ENCODE results near the gene RRP7A. TPM values are rescaled to one million over a fixed set of nuclear protein-coding genes. Genes with fewer than 3 reads are reported as not detected.
"Not testable (repeated sequence)": the region's sequence is repeated elsewhere in the genome, so short reads cannot be mapped to it uniquely, and the experiment has no call there.

The RRP7A gene
- total RNA-seq, 6 experiments from 2014 or later: 9.3 to 17.8 (median 14.7) TPM

- no peaks in the 10 kb centered on the region for H3K36me3 ChIP-seq
- peak within 1 kb of the TSS; percentile 35 to 59 (median 37) for H3K4me3 ChIP-seq
- no peaks in the 10 kb centered on the region for H3K4me1 ChIP-seq
- whole genome bisulfite sequencing (ENCODE audit: insufficient coverage, low coverage, low lambda C conversion rate, missing lambda C conversion rate): 6% methylated on average over 20 of the region's 75 CpGs
- ATAC-seq (peak; percentile 97 to 98 (median 98)), DNase-seq (peak; percentile 90 to 92 (median 92))
- H3K27ac ChIP-seq: no peak within 1 kb of the TSS
- H3K9me3 ChIP-seq: no peaks in the 10 kb centered on the region
- H3K27me3 ChIP-seq: no peaks in the 10 kb centered on the region
- TF ChIP-seq, protein P1, sequence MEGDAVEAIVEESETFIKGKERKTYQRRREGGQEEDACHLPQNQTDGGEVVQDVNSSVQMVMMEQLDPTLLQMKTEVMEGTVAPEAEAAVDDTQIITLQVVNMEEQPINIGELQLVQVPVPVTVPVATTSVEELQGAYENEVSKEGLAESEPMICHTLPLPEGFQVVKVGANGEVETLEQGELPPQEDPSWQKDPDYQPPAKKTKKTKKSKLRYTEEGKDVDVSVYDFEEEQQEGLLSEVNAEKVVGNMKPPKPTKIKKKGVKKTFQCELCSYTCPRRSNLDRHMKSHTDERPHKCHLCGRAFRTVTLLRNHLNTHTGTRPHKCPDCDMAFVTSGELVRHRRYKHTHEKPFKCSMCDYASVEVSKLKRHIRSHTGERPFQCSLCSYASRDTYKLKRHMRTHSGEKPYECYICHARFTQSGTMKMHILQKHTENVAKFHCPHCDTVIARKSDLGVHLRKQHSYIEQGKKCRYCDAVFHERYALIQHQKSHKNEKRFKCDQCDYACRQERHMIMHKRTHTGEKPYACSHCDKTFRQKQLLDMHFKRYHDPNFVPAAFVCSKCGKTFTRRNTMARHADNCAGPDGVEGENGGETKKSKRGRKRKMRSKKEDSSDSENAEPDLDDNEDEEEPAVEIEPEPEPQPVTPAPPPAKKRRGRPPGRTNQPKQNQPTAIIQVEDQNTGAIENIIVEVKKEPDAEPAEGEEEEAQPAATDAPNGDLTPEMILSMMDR (IDR thresholded peaks at IDR 0.05): no peak
- TF ChIP-seq POLR2A (IDR thresholded peaks at IDR 0.05): peak; percentile 33
- intact Hi-C loops (cut with DNase I): no loop called here
Measured at GRCh38 chr22:42553475-42554361, 34.1 kb upstream of the RRP7A start, which contains the start of gene SERHL2. Gene SERHL2, plus strand, starts transcription at chr22:42553956. Its CDS starts 65 bp downstream, at chr22:42554021.

DNA sequence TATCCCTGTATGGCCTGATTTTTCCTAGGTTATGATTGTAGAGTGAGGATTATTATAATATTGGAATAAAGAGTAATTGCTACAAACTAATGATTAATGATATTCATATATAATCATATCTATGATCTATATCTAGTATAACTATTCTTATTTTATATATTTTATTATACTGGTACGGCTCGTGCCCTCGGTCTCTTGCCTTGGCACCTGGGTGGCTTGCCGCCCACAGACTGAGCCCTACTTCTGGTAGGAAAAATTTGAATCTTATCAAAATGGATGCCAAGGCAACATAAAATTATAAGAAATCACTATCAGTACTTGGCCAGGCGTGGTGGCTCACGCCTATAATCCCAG lies 32.7 kb upstream of the RRP7A start:
- H3K27ac ChIP-seq; H3K4me3 ChIP-seq; DNase-seq; ATAC-seq; intact Hi-C loops (cut with DNase I); H3K9me3 ChIP-seq; H3K27me3 ChIP-seq; H3K36me3 ChIP-seq; H3K4me1 ChIP-seq: not testable (repeated sequence)
- 83% methylated on average over 6 of the region's 6 CpGs for WGBS (ENCODE audit: insufficient coverage, low coverage, low lambda C conversion rate, missing lambda C conversion rate)

DNA sequence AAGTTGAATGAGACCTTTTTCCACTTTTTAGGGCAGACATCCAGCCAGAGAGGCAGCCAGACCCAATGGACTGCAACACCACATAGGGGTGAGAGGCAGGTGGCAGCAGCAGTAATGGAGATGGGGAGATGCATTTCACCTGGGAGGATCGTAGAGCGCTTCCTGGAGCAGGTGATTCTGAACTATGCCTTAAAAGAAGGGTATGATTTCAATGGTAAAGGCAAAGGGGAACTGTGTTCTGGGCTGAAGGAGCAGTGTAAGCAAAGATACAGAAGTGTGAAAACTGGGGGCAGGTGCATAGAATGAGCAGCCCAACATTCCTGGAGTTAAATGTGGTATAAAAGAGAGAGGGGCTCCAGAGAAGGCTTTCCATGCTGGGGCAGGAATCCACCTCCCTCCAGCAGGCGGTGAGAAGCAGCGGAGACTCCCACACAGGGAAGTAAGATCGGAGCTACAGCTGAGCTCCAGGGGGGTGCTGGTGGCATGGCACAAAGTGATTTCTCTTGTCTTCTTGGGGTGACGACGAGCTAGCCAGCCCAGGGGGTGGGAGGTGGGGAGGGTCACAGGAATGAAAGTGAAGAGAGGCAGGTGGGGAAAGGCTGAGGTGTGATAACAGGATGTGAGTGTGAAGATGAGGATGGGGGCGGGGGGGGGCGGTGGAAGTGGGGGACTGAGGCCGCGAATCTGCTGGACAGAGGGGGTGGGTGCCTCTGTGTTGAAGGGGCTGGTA lies 29.9 kb upstream of the RRP7A start:
- DNase-seq (no peak), ATAC-seq (no peak)
- WGBS (ENCODE audit: insufficient coverage, low coverage, low lambda C conversion rate, missing lambda C conversion rate): 78% methylated on average over 11 of the region's 11 CpGs
- no peak overlapping the region for H3K4me3 ChIP-seq
- H3K27me3 ChIP-seq: no peaks in the 10 kb centered on the region
- no peaks in the 10 kb centered on the region for H3K4me1 ChIP-seq
- no peak overlapping the region for H3K27ac ChIP-seq
- no peaks in the 10 kb centered on the region for H3K9me3 ChIP-seq
- intact Hi-C loops (cut with DNase I): no loop called here
- TF ChIP-seq POLR2A (IDR thresholded peaks at IDR 0.05): no peak
- TF ChIP-seq, protein P1 (IDR thresholded peaks at IDR 0.05): no peak
- no peaks in the 10 kb centered on the region for H3K36me3 ChIP-seq

DNA sequence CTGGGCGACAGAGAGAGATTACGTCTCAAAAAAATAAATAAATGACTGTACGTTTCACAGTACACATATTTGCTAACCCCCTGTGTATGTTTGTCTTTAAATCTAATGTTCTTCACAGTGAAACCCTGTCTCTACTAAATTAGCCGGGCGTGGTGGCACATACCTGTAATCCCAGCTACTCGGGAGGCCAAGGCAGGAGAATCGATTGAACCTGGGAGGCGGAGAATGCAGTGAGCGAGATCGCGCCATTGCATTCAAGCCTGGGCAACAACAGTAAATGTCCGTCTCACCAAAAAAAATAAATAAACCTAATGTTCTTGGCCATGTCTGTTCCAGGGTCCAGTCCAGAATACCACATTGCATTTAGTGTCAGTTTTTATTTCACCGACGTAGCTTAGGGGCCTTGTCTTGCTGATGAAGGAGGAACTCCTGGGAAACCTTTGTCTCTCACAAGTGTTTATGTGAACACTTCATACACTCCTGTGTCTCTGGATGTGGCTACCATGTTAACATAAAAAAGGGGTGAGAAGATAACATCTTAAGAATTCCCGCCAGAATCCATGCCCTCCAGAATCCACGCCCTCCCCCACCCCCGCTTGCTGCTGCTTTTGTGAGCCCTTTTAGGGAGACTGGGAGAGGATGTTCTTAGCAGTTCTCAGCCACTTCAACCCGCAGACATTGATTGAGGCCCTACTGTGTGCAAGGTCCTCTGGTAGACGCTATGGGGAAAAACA lies 29.2 kb upstream of the RRP7A start:
- Histone ChIP-seq H3K4me1 (no peaks in the 10 kb centered on the region), H3K27me3 (no peaks in the 10 kb centered on the region), H3K4me3 (no peak overlapping the region), H3K9me3 (no peaks in the 10 kb centered on the region), H3K36me3 (no peaks in the 10 kb centered on the region), H3K27ac (no peak overlapping the region)
- intact Hi-C loops (cut with DNase I): no loop called here
- TF ChIP-seq, protein P1 (IDR thresholded peaks at IDR 0.05): no peak
- TF ChIP-seq POLR2A (IDR thresholded peaks at IDR 0.05): no peak
- ATAC-seq: no peak
- no peak for DNase-seq
- 76% methylated on average over 17 of the region's 19 CpGs for WGBS (ENCODE audit: insufficient coverage, low coverage, low lambda C conversion rate, missing lambda C conversion rate)

DNA sequence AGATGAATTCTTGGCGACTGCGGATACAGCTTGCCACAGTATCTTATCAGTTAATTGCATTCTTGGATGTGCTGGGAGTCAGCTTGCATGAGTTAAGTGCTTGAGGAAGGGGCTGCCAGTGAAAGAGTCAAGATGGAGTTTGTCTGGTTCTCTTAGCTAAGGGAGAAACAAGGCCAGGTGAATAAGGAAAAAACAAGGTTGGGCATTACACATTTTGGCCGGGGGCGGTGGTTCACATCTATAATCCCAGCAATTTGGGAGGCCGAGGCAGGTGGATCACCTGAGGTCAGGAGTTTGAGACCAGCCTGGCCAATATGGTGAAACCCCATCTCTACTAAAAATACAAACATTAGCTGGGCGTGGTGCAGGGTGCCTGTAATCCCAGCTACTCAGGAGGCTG lies 28.5 kb upstream of the RRP7A start:
- DNase-seq; intact Hi-C loops (cut with DNase I); H3K9me3 ChIP-seq; H3K4me1 ChIP-seq; H3K27me3 ChIP-seq; ATAC-seq; H3K4me3 ChIP-seq; H3K36me3 ChIP-seq; H3K27ac ChIP-seq: not testable (repeated sequence)
- WGBS (ENCODE audit: insufficient coverage, low coverage, low lambda C conversion rate, missing lambda C conversion rate): 53% methylated on average over 6 of the region's 6 CpGs
